ENCODE data around the gene MYT1. TPM values are rescaled to one million over a fixed set of nuclear protein-coding genes. Genes with fewer than 3 reads are reported as not detected.

The MYT1 gene
- polyA plus RNA-seq, 1 donor: 2.6 TPM

- Histone ChIP-seq H3K4me3 (ENCODE audit: low read length) (no peak overlapping the region), H3K27me3 (ENCODE audit: control insufficient read depth, insufficient read depth, low read length) (peaks cover 9% of the 10 kb centered on the region), H3K27ac (ENCODE audit: low read length) (no peak overlapping the region), H3K4me1 (ENCODE audit: control insufficient read depth, insufficient read depth, low read length) (peaks cover 3% of the 10 kb centered on the region), H3K9me3 (ENCODE audit: control insufficient read depth, low read depth, low read length) (no peaks in the 10 kb centered on the region), H3K36me3 (ENCODE audit: control insufficient read depth, insufficient read depth, low read length) (no peaks in the 10 kb centered on the region)
- no peak for DNase-seq
- no CpG with 5 or more reads among the region's 9 CpGs for WGBS (ENCODE audit: insufficient coverage, low lambda C conversion rate)
Observed at GRCh38 chr20:64154590-64155257, 9.5 kb upstream of the MYT1 start.

GRCh38 chr20:64155258-64156135 lies 8.8 kb upstream of the MYT1 start:
- H3K27ac ChIP-seq (ENCODE audit: low read length): no peak overlapping the region
- H3K9me3 ChIP-seq (ENCODE audit: control insufficient read depth, low read depth, low read length): no peaks in the 10 kb centered on the region
- H3K36me3 ChIP-seq (ENCODE audit: control insufficient read depth, insufficient read depth, low read length): no peaks in the 10 kb centered on the region
- H3K4me1 ChIP-seq (ENCODE audit: control insufficient read depth, insufficient read depth, low read length): peaks cover 3% of the 10 kb centered on the region
- H3K27me3 ChIP-seq (ENCODE audit: control insufficient read depth, insufficient read depth, low read length): peaks cover 16% of the 10 kb centered on the region
- no peak overlapping the region for H3K4me3 ChIP-seq (ENCODE audit: low read length)
- WGBS (ENCODE audit: insufficient coverage, low lambda C conversion rate): 100% methylated on average over 1 of the region's 22 CpGs
- no peak for DNase-seq

DNA sequence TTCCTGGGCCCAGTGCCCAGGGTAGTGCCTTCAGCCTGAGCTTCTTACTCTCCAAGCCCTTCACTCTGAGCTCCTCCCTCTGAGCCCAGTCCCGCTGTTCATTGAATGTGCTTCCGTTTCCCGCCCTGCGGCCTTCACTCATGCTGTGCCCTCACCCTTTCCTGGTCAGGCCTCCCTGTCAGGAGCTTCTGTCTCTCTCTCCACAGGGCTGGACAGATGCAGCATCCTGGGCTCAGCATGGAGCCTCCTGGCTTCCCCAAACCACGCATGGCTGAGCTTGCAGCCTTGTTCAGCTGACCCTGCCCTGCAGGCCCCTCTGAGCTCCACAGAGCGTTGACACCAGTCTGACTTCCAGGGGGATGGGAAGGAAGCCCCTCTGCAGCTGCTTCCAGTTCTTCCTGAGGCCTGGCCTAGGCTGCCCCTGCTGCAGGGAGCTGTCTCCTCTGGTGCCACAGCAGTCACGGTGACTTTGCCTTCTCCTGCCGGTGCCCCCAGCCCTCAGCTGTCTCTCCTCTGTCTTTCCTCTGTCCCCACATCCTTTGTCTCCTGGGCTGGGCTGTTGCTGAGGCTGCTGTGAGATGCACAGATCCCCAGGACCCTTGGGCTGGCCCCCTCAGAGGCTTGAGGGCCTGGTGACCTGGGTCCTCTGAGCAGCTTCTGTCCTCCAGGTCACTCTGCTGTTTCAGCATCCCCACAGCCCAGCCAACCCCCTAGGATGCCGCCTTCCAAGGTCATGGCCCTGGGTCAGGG lies 7.9 kb upstream of the MYT1 start:
- Histone ChIP-seq H3K9me3 (ENCODE audit: control insufficient read depth, low read depth, low read length) (no peaks in the 10 kb centered on the region), H3K27ac (ENCODE audit: low read length) (no peak overlapping the region), H3K36me3 (ENCODE audit: control insufficient read depth, insufficient read depth, low read length) (no peaks in the 10 kb centered on the region), H3K4me1 (ENCODE audit: control insufficient read depth, insufficient read depth, low read length) (peaks cover 3% of the 10 kb centered on the region), H3K27me3 (ENCODE audit: control insufficient read depth, insufficient read depth, low read length) (peaks cover 24% of the 10 kb centered on the region), H3K4me3 (ENCODE audit: low read length) (no peak overlapping the region)
- WGBS (ENCODE audit: insufficient coverage, low lambda C conversion rate): 80% methylated on average over 1 of the region's 9 CpGs
- no peak for DNase-seq

DNA sequence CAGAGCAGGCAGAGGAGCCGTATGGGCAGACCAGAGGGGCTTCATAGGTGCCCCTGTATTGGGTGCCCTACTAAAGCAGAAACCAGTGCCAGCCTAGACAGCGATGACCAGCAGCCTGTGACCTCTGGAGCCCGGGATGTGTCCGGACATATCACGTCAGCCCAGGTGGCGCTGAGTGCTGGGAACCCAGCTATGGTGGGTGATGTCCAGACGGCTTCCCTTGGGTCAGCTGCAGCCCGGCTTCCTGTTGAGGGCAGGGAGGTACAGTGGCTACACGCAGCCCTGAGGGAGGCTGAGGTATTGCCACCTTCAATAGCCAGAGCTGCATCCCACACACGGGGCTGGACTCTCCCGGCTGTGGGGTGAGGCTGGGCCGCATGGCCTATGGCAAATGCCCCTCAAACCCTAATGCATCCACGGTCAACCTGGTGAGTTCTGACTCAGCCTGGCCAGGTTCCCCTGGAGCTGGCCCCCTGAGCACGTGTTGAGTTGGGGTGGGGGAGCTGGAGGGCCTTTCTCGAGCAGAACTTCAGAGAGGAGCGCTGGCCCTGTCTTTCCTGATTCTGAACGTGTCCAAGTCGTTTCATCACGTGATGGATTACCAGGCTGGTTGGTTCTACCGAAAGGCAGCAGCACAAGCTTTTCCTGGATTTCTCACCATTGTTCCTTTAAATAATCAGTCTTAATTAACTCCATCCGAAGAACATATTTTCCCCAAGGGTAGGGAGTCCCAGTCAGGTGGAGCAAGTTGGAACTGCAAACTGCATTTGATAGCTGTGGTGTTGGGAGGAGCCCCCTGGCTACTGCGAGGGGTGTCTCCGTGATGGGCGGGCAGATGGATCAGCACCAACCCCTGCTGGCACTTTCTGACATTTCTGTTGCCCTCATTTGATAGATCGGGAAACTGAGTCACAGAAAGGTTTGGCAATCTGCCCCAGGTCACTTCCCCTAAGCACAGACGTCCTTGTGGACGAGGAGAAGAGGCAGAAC lies 7.1 kb upstream of the MYT1 start:
- DNase-seq: no peak
- H3K36me3 ChIP-seq (ENCODE audit: control insufficient read depth, insufficient read depth, low read length): no peaks in the 10 kb centered on the region
- WGBS (ENCODE audit: insufficient coverage, low lambda C conversion rate): no CpG with 5 or more reads among the region's 27 CpGs
- H3K4me1 ChIP-seq (ENCODE audit: control insufficient read depth, insufficient read depth, low read length): peaks cover 3% of the 10 kb centered on the region
- no peak overlapping the region for H3K4me3 ChIP-seq (ENCODE audit: low read length)
- H3K27me3 ChIP-seq (ENCODE audit: control insufficient read depth, insufficient read depth, low read length): peaks cover 33% of the 10 kb centered on the region
- H3K9me3 ChIP-seq (ENCODE audit: control insufficient read depth, low read depth, low read length): no peaks in the 10 kb centered on the region
- H3K27ac ChIP-seq (ENCODE audit: low read length): no peak overlapping the region

- Histone ChIP-seq H3K27me3 (ENCODE audit: control insufficient read depth, insufficient read depth, low read length) (peaks cover 40% of the 10 kb centered on the region), H3K9me3 (ENCODE audit: control insufficient read depth, low read depth, low read length) (no peaks in the 10 kb centered on the region), H3K4me1 (ENCODE audit: control insufficient read depth, insufficient read depth, low read length) (peaks cover 3% of the 10 kb centered on the region), H3K4me3 (ENCODE audit: low read length) (no peak overlapping the region), H3K36me3 (ENCODE audit: control insufficient read depth, insufficient read depth, low read length) (no peaks in the 10 kb centered on the region), H3K27ac (ENCODE audit: low read length) (no peak overlapping the region)
- no CpG with 5 or more reads among the region's 1 CpG for WGBS (ENCODE audit: insufficient coverage, low lambda C conversion rate)
- no peak for DNase-seq
Observed at GRCh38 chr20:64157878-64158277, 6.4 kb upstream of the MYT1 start.

DNA sequence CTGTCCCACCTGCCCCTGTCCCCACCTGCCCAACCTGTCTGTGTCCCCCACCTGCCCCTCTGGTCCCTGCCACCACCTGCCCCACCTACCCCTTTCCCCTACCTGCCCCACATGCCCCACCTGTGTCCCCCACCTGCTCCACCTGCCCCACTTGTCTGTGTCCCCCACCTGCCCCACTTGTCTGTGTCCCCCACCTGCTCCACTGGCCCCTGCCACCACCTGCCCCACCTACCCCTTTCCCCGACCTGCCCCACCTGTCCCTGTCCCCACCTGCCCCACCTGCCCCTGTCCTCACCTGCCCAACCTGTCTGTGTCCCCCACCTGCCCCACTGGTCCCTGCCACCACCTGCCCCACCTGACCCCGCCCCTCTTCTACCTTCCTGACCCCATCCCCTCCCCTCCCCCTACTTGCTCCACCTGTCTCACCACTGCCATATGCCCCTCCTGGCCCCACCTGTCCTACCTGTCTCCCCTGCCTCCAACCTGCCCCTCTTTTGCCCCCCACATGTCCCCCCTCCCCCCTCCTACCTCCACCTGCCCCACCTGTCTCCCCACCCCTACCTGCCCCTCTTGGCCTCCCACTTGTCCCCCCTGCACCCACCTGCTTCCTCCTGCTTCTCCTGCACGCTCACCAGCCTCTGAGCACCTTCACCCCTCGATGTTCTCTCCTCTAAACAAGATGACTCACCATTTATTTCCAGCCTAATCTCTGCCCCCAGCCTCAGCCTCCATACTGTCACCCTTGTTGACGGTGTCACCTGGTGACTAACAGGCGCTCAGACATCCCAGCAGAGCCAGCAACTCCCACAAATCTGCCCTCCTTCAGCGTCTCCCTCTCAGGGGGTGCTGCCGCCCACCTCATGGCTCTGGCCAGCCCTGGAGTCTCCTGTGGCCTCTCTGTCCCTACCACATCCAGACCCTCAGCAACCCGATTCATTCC lies 5.6 kb upstream of the MYT1 start:
- Histone ChIP-seq H3K27me3 (ENCODE audit: control insufficient read depth, insufficient read depth, low read length) (peaks cover 46% of the 10 kb centered on the region), H3K36me3 (ENCODE audit: control insufficient read depth, insufficient read depth, low read length) (no peaks in the 10 kb centered on the region), H3K27ac (ENCODE audit: low read length) (no peak overlapping the region), H3K9me3 (ENCODE audit: control insufficient read depth, low read depth, low read length) (no peaks in the 10 kb centered on the region), H3K4me3 (ENCODE audit: low read length) (no peak overlapping the region), H3K4me1 (ENCODE audit: control insufficient read depth, insufficient read depth, low read length) (no peaks in the 10 kb centered on the region)
- no peak for DNase-seq
- 43% methylated on average over 1 of the region's 9 CpGs for WGBS (ENCODE audit: insufficient coverage, low lambda C conversion rate)

- WGBS (ENCODE audit: insufficient coverage, low lambda C conversion rate): no CpG with 5 or more reads among the region's 8 CpGs
- H3K4me3 ChIP-seq (ENCODE audit: low read length): no peak overlapping the region
- H3K4me1 ChIP-seq (ENCODE audit: control insufficient read depth, insufficient read depth, low read length): no peaks in the 10 kb centered on the region
- no peak overlapping the region for H3K27ac ChIP-seq (ENCODE audit: low read length)
- no peaks in the 10 kb centered on the region for H3K36me3 ChIP-seq (ENCODE audit: control insufficient read depth, insufficient read depth, low read length)
- DNase-seq: no peak
- peaks cover 50% of the 10 kb centered on the region for H3K27me3 ChIP-seq (ENCODE audit: control insufficient read depth, insufficient read depth, low read length)
- no peaks in the 10 kb centered on the region for H3K9me3 ChIP-seq (ENCODE audit: control insufficient read depth, low read depth, low read length)
Observed at GRCh38 chr20:64159286-64159680, 5.0 kb upstream of the MYT1 start.

DNA sequence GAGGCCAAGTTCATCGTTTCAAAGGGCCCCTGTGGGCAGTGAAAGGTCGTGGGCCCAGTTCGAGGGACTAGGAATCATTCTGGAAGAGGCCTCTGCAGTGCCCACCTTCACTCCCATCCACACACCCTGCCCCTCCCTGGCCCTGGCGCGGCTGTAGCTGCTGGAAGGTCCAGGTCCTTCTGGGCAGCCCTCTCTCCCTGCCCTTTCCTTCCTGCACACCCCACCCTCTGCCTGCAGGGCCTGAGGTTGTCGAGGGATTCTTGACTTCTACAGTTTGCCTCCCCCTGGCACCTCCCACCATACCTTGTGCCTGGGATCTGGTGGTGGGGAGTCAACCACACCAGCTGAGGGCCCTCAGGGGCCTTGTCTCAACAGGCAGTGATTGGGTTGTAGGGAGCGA lies 4.5 kb upstream of the MYT1 start:
- Histone ChIP-seq H3K36me3 (ENCODE audit: control insufficient read depth, insufficient read depth, low read length) (no peaks in the 10 kb centered on the region), H3K4me3 (ENCODE audit: low read length) (no peak overlapping the region), H3K9me3 (ENCODE audit: control insufficient read depth, low read depth, low read length) (no peaks in the 10 kb centered on the region), H3K27ac (ENCODE audit: low read length) (no peak overlapping the region), H3K4me1 (ENCODE audit: control insufficient read depth, insufficient read depth, low read length) (no peaks in the 10 kb centered on the region), H3K27me3 (ENCODE audit: control insufficient read depth, insufficient read depth, low read length) (peaks cover 55% of the 10 kb centered on the region)
- no CpG with 5 or more reads among the region's 7 CpGs for WGBS (ENCODE audit: insufficient coverage, low lambda C conversion rate)
- no peak for DNase-seq

GRCh38 chr20:64160118-64160517 lies 4.1 kb upstream of the MYT1 start:
- no peak for DNase-seq
- no CpG with 5 or more reads among the region's 5 CpGs for WGBS (ENCODE audit: insufficient coverage, low lambda C conversion rate)
- no peak overlapping the region for H3K4me3 ChIP-seq (ENCODE audit: low read length)
- no peaks in the 10 kb centered on the region for H3K4me1 ChIP-seq (ENCODE audit: control insufficient read depth, insufficient read depth, low read length)
- H3K27me3 ChIP-seq (ENCODE audit: control insufficient read depth, insufficient read depth, low read length): peaks cover 58% of the 10 kb centered on the region
- H3K36me3 ChIP-seq (ENCODE audit: control insufficient read depth, insufficient read depth, low read length): no peaks in the 10 kb centered on the region
- H3K27ac ChIP-seq (ENCODE audit: low read length): no peak overlapping the region
- no peaks in the 10 kb centered on the region for H3K9me3 ChIP-seq (ENCODE audit: control insufficient read depth, low read depth, low read length)

Measured in large intestine (tissue), 3 donors.